GM21737 (cell line): ENCODE results near the gene NCAM1.

Experiments used
- ATAC-seq: cut with Tn5 transposase; IDR thresholded peaks from one replicate; pipeline ENCODE4 v1.9.1; 2021; ENCODE audit warnings: mild to moderate bottlenecking, moderate library complexity; ENCODE audit not compliant: unreplicated experiment

NCAM1 gene

DNA sequence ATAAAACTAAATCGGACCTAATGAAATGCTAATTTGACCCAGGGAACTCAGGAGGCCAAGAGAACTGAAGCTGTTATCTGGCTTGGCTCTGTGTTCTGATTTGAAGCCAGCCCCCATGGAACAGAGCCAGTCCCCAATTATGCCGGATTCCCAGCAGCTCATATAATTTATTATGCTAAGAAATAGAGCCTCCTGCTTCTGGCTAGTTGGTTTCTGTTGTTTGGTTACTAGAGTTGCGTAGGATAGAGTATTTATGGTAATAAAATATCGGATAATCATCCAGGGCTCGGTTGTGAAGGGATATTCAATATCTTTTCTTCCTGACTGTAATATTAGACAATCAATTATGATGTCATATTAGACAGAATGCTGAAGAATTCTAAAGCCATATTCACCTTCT lies 232.7 kb downstream of the NCAM1 start:
- ATAC-seq: no peak

DNA sequence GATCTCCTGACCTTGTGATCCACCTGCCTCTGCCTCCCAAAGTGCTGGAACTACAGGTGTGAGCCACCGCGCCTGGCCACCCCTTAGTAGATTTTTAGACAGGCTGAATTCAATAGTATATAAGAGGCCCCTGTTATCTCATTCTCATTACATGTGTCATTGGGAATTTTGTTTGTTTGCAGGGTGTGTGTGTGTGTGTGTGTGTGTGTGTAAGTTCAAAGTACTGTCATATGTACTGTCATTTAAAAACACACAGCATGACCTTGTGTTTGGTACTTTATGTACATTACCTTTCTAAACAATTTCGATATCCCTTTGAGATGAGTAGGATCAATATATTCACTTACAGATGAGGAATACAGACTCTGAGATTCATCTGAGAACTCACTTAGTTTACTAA lies 234.5 kb downstream of the NCAM1 start:
- no peak for ATAC-seq

- ATAC-seq: no peak
Observed at GRCh38 chr11:113197446-113197845, 236.2 kb downstream of the NCAM1 start.

DNA sequence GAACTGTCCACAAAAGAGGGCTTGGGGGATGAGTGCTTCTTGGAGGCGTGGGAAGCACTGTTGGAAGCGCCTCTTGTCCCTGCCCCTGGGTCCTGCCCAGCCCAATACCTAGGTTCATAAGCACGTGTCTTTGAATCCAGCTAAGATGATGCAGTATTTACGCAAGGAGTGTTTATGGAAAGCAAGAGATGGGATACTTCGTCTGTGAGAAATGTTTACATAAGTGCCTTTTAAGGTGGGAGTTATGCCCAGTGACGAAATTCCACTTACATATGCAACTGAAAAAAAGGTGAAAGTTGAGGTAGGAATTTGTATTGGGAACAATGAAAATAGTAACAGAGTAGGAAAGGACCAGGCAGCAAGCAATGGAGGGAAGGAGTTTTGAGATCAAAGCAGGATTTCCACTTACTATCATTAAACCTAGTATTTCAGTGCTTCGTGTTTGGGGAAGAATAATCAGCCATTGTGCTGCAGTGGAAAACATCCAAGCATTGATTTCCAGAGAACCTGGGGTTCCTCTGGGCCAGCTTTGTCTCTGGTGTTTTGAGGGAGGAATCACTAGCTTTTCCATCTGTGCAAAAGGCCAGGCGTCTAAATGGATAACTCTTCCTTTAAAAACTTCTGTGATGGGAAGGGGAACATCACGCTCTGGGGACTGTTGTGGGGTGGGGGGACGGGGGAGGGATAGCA lies 237.9 kb downstream of the NCAM1 start:
- ATAC-seq: no peak

DNA sequence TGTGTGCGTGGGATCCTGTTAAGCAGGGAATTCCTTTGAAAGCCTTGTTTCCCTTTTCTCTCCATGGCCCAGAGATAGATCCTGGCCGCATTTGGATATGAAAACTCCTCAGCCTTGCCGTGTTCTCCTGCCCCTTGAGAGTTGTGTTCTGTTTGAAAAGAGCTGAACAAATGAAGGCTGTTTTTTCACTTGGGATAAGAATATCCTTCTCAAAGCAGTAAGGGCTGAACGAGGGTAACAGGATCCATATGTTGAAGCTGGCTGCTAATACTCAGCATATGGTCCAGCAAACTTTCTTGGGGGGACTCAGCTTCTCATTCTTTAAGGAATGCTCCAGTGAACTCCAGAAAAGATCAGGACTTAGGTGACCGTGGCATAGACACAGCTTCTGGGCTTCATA lies 238.6 kb downstream of the NCAM1 start:
- ATAC-seq: no peak

DNA sequence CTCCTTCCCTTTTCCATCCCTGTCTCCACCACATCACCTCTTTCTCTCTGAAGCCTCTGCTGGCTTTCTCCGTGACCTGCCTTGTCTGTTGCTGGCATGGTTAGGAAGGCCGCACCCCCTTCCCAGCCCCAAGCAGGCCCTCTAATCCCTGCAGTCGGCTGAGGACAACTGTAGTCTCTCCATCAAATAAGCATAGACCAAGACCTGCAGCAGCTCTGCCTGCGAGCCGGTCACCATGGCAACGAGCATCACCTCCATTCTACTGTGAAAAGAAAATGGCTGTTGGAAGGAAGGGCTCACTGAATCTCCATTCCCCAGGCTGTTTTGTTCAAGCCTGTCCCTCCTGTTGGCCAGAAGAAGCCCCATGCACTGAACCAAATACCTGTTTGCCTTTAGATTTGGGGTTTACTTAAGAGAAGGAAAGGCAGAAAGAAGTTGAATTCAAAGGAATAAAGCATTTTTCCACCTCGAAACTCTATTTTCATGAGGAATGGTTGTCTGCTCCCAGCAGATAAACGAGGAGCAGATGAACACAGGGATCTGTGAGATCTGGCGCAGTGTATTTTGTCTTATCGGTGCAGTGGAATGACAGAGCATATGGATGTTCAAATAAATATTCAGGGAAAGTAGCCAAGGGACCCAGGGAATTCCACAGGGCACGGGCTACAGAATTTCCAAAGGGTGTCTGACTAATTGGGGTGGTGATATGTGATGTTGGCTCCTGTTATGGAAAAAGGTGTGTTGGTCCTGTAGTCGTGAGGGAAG lies 240.0 kb downstream of the NCAM1 start:
- no peak for ATAC-seq

- no peak for ATAC-seq
Observed at GRCh38 chr11:113202431-113202830, 241.2 kb downstream of the NCAM1 start.

GRCh38 chr11:113203141-113203753 lies 242.0 kb downstream of the NCAM1 start:
- ATAC-seq: no peak

GRCh38 chr11:113204280-113204679 lies 243.1 kb downstream of the NCAM1 start:
- ATAC-seq: no peak

DNA sequence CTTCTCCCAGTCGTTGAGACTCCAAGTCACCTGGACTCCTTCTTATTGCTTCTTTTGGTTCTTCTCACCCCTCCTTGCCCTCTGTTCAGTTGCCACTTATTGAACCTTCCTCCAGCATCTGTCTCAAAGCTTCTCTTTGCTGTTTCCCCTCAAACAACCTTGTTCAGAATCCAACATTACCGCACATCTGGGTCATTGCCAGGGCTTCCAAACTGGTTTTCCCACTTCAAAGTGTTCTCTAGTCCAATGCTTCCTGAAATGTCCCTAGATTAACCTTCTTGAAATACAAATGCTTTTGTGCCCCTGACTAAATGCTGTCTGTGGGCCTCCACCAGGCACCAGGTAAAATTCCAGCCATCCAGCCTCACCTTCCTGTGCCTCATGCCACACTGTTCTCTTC lies 252.3 kb downstream of the NCAM1 start:
- no peak for ATAC-seq

DNA sequence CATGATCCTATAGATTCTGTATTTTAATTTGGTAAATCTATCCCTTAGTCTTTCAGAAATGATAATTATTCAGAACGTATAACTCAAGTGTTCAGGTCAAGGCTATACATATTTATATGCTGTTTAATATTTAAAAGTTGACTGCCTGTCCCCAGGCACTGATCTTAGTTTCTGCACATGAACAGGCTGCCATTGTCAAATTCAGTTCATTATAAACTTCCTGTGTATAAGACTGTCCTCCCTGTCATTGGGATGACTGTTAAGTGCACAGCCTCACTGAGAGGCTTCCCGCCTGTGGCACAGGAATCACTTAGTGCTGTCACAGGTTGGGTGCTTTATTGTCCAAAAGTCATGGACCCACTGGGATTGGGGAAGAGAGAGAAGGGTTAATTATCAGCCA lies 261.0 kb downstream of the NCAM1 start:
- ATAC-seq: no peak

DNA sequence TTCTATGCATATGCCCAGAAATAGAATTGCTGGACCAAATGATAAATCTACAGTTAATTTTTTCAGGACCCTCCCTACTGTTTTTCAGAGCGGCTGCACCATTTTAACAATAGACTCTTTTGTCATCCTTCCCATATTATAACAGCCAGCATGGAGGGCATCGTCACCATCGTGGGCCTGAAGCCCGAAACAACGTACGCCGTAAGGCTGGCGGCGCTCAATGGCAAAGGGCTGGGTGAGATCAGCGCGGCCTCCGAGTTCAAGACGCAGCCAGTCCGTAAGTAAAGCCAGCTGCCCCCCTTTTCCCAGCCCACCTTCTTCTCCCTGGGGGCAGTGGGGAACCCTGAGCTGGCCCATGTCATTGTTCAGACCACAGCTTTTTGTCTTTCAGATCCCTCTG lies 273.7 kb downstream of the NCAM1 start:
- ATAC-seq: no peak

DNA sequence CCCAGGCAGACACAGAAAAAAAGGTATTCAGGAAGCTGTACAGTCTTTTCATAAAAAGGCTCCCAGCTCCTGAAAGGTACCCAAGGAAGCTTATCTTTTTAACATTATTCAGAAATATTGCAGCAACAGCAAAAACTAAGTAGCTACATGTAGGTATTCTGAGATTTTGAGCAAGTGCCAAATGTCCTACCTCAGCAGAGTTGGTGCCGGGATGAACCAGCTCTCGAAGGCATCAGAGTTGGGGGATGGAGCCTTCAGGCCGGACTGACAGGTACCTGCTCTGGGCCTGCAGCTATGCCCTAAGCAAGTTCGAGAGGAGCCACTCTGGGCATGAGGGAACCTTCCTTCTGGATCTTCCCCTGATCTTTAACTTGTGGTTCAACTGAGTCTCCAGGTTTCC lies 276.0 kb downstream of the NCAM1 start:
- ATAC-seq: no peak

- no peak for ATAC-seq
Observed at GRCh38 chr11:113238721-113239120, 277.5 kb downstream of the NCAM1 start.

GRCh38 chr11:113240389-113240788 lies 279.2 kb downstream of the NCAM1 start:
- ATAC-seq: no peak

DNA sequence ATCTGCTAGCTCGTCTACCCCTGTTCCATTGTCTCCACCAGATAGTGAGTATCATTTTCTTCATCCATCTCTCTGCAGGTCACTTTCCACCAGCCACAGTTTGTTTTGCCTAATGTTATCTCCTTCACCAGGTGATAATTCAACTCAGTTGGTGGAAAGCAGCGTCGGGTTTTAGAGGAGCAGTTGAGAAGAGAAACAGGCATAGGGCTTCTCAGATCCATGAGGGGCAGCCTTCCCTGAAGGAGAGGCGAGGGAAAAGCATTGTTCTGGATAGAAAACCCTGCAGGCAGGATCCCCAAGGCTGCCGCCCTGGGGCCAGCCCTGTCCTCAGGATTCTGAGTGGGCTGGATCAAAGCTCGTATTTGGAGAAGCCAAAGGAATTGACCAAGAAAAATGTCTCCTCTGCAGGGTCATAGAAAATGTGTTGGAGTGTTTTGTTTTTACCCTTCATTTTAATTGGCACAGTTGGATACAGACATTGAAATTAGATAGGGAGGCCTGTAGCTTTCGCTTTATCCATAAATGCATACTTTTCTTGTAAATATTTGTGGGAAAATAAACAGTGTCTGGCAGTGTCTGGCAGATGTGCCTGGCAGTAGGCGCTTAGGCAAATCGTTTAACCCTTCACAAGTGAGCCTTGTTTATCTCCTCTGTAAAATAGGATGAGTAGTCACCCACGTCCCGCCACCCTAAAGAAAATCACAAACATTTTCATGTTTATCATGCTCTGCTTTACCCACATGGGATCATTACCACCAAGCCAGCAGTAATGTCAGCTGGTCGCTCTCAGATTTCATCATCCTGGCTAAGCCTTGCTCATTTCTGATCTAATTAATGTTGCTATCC lies 279.8 kb downstream of the NCAM1 start:
- no peak for ATAC-seq

DNA sequence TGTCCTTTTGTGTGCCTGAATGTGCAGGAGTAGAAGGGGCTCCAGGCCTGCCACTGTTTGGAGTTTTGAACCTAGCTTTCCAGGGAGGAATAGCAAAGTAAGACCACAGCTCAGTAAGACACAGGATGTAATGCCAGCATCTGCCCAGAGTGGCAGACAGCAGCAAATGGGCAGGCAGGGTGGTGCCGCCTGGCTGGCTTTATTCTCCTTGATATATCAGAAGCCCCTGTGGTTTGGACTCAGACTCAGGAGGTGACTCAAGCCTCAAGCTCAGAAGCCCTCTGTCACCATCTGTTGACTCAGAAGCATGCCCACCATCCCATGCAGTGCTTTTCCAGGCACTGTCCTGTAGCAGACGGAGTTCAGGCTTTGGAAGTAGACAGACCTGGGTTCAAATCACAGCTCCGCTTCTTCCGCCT lies 280.4 kb downstream of the NCAM1 start:
- ATAC-seq: no peak

DNA sequence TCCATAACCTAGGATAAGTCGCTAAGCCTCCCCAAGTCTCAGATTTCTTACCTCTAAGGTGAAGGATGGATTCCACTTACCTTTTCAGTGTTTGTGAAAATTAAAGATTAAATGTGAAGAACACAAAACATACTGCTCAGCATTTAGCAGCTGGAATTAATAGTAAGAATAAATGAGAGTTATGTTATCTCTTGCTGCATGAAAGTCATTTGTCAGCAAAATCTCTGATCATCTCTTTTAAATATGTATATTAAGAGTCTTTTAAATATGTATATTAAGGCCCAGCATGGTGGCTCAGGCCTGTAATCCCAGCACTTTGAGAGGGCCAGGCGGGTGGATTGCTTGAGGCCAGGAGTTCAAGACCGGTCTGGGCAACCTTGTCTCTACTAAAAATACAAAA lies 280.8 kb downstream of the NCAM1 start:
- no peak for ATAC-seq

DNA sequence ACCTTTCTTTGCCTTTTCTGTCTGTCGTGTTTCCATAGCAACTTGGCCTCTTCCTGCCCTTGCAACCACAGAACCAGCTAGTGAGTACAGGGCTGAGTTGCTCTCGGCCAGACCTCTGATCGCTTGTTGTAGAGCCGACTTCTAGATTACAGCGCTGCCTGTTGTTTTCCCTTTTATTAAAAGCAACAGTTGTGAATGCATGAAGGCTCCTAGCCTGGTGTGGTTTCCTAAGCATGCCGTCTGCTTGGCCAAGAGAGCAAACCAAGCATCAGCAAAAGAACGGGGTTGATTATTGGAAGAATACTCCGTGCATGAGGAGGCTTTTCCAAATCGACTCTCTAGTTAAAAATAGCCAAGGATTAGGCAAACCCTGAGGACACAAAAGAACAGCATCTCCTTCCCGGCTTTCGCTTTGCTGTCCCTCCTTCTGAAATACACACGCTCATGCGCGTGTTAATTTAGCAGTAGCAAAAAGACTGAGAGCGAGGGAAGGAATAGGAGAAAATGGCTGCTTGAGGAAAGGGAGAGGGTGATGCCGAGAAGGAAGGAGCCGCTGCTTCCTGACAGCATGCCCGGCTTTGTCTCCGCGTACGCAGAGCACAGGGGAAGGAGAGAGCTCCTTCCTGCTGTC lies 281.7 kb downstream of the NCAM1 start:
- no peak for ATAC-seq

DNA sequence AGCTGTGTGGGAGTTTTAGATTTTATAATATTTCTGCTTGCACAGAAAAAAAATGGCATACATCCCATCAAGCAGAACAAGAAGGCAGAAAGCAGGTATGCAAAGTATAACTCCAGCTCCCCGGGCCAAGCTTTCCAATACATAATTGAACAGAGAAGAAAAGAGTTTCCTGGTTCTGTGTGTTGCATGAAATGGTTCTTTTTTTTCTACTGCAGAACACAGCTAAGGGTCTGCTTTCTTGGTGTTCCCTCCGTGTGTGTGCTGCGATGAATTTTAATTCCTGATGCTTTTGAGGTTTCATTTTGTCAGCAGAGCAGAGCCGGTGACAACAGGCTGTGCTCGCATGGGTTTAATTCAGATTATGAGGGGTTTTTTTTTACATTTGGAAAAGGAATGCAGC lies 282.5 kb downstream of the NCAM1 start:
- ATAC-seq: no peak

DNA sequence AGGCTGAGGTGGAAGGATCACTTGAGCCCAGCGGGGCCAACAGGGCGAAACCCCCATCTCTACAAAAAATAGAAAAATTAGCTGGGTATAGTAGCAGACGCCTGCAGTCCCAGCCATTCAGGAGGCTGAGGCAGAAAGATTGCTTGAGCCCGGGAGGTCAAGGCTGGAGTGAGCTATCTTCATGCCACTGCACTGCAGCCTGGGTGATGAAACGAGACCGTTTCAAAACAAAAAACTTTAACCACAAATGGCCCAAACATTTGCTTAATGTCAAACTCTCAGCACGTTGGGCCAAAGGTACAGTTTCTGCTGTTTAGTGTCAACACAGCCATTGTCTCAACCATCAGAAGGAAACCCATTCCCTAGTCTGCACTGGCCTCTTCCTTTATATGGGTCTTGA lies 284.0 kb downstream of the NCAM1 start:
- ATAC-seq: no peak
